OCI-LY3 (cell line): ENCODE data around the gene NBL1.

Source experiments
- CTCF ChIP-seq: fragments of 200-600, 300-600 bp; sonication (generic); IDR thresholded peaks from 2 replicates; pipeline ENCODE4 v1.5.1; 2014; ENCODE audit warnings: antibody characterized with exemption, low read length, low read depth
- EZH2phosphoT487 ChIP-seq: fragments of 200-600 bp; shearing (Covaris generic); IDR thresholded peaks from 2 replicates; pipeline ENCODE4 v1.6.1; 2018; ENCODE audit warnings: antibody characterized with exemption, mixed run types, low read depth

- no peak for TF ChIP-seq CTCF
- no peak for TF ChIP-seq EZH2phosphoT487
Observed at GRCh38 chr1:19602486-19602885, 41.6 kb upstream of the NBL1 start.
